H1 (cell line): ENCODE data around the gene TRMT61B. TPM values are rescaled to one million over a fixed set of nuclear protein-coding genes. Genes with fewer than 3 reads are reported as not detected.

Experiments
- CTCF ChIA-PET: fragments of 300-600 bp; sonication (Branson Sonifier 250); formaldehyde crosslinking; loops from one replicate; lab custom pipeline; 2021; ENCODE audit not compliant: partially characterized antibody; lab: Charles Lee
- POLR2A ChIA-PET: fragments of 300-600 bp; sonication (Branson Sonifier 250); formaldehyde crosslinking; loops from one replicate; lab custom pipeline; 2021; ENCODE audit warnings: inconsistent platforms; ENCODE audit not compliant: partially characterized antibody; lab: Charles Lee
- DNase-seq, 2 experiments: peaks; one replicate each; pipeline versions ENCODE4 v3.0.0 to v3.0.0-alpha.2; 2010 to 2022; ENCODE audit warnings: low spot score in 2 of 2, low read depth in 1 of 2, mixed read lengths in 1 of 2
- FAIRE-seq: peaks from 2 replicates; lab custom pipeline; 2011; peaks lifted over from hg19 to GRCh38; lab: Jason Lieb, UNC
- H2AFZ ChIP-seq: 2 replicates; pipeline ENCODE4 v1.8.1; 2012; ENCODE audit warnings: low read length, inconsistent platforms
- H2AK5ac ChIP-seq: 2 replicates; pipeline ENCODE4 v1.6.1; 2013; ENCODE audit warnings: low read depth, low read length
- H2BK120ac ChIP-seq: replicated peaks from 2 replicates; pipeline ENCODE3; 2013; ENCODE audit warnings: low read depth, low read length, inconsistent platforms
- H2BK12ac ChIP-seq: 2 replicates; pipeline ENCODE4 v1.6.1; 2013; ENCODE audit warnings: low read depth, low read length
- H2BK15ac ChIP-seq: 2 replicates; pipeline ENCODE4 v1.6.1; 2013; ENCODE audit warnings: low read length
- H2BK20ac ChIP-seq: 2 replicates; pipeline ENCODE4 v1.6.1; 2013; ENCODE audit warnings: low read length
- H2BK5ac ChIP-seq: 2 replicates; pipeline ENCODE4 v1.6.1; 2013; ENCODE audit warnings: low read depth, low read length
- H3K14ac ChIP-seq: 2 replicates; pipeline ENCODE4 v1.6.1; 2013; ENCODE audit warnings: inconsistent platforms; ENCODE audit not compliant: insufficient read length
- H3K18ac ChIP-seq: 2 replicates; pipeline ENCODE4 v1.6.1; 2013; ENCODE audit warnings: low read length; ENCODE audit errors: extremely low read depth
- H3K23ac ChIP-seq: 2 replicates; pipeline ENCODE4 v1.6.1; 2013; ENCODE audit warnings: inconsistent platforms; ENCODE audit not compliant: insufficient read length
- H3K23me2 ChIP-seq: 2 replicates; pipeline ENCODE4 v1.6.1; 2013; ENCODE audit warnings: low read depth, low read length
- H3K27ac ChIP-seq: 2 replicates; pipeline ENCODE4 v1.6.1; 2011; ENCODE audit warnings: low read depth, low read length, inconsistent platforms
- H3K27me3 ChIP-seq, 4 experiments: replicated peaks in 1 of 4; 1 replicate in 1 of 4; 2 replicates in 3 of 4; pipeline versions ENCODE4 v1.6.1 to v1.8.1; 2011 to 2013; ENCODE audit warnings: low read length in 3 of 4, mild to moderate bottlenecking in 3 of 4, inconsistent platforms in 2 of 4, mixed read lengths in 2 of 4, moderate library complexity in 1 of 4; ENCODE audit not compliant: control insufficient read depth in 3 of 4, insufficient read depth in 3 of 4; ENCODE audit errors: extremely low read depth in 1 of 4
- H3K36me3 ChIP-seq, 4 experiments: 2 replicates each; pipeline versions ENCODE4 v1.6.1 to v1.8.1; 2011 to 2013; ENCODE audit warnings: mild to moderate bottlenecking in 4 of 4, low read length in 3 of 4, moderate library complexity in 2 of 4, control low read depth in 1 of 4, inconsistent platforms in 1 of 4; ENCODE audit not compliant: insufficient read depth in 4 of 4, control insufficient read depth in 2 of 4
- H3K4ac ChIP-seq: replicated peaks from 2 replicates; pipeline ENCODE3; 2013; ENCODE audit warnings: low read length, low read depth, mixed read lengths, inconsistent platforms; ENCODE audit not compliant: insufficient read length
- H3K4me1 ChIP-seq, 4 experiments: replicated peaks in 1 of 4; 1 replicate in 1 of 4; 2 replicates in 3 of 4; pipeline versions ENCODE4 v1.6.1 to v1.8.1; 2011 to 2013; ENCODE audit warnings: low read length in 3 of 4, inconsistent platforms in 2 of 4, mixed read lengths in 1 of 4; ENCODE audit not compliant: insufficient read depth in 4 of 4, control insufficient read depth in 3 of 4
- H3K4me2 ChIP-seq, 2 experiments: 2 replicates each; pipeline versions ENCODE4 v1.6.1 to v1.8.1; 2011 to 2013; ENCODE audit warnings: low read depth in 2 of 2, low read length in 2 of 2, control low read depth in 1 of 2, inconsistent platforms in 1 of 2, mild to moderate bottlenecking in 1 of 2; ENCODE audit not compliant: insufficient read depth in 1 of 2
- H3K4me3 ChIP-seq, 4 experiments: fragments of 200-600, 300-600 bp in 1 of 4; sonication (generic), shearing (Covaris generic), sonication (Bioruptor Twin) in 1 of 4; 2 replicates each; pipeline versions ENCODE4 v1.5.1 to v1.8.1; 2011 to 2016; ENCODE audit warnings: low read length in 4 of 4, low read depth in 3 of 4, control low read depth in 2 of 4, inconsistent platforms in 2 of 4, mild to moderate bottlenecking in 2 of 4, mixed read lengths in 1 of 4, moderate library complexity in 1 of 4; ENCODE audit not compliant: insufficient read depth in 2 of 4; ENCODE audit errors: extremely low read depth in 1 of 4
- H3K56ac ChIP-seq: replicated peaks from 2 replicates; pipeline ENCODE3; 2013; ENCODE audit warnings: low read depth, mild to moderate bottlenecking, mixed read lengths, low read length, inconsistent platforms; ENCODE audit not compliant: insufficient read length
- H3K79me1 ChIP-seq: 2 replicates; pipeline ENCODE4 v1.6.1; 2013; ENCODE audit warnings: low read depth, low read length, control low read depth
- H3K79me2 ChIP-seq, 2 experiments: 2 replicates each; pipeline versions ENCODE4 v1.6.1 to v1.8.1; 2012 to 2013; ENCODE audit warnings: low read length in 2 of 2, mild to moderate bottlenecking in 2 of 2, inconsistent platforms in 1 of 2; ENCODE audit not compliant: insufficient read depth in 2 of 2, control insufficient read depth in 1 of 2
- H3K9ac ChIP-seq, 4 experiments: replicated peaks in 1 of 4; 1 replicate in 1 of 4; 2 replicates in 3 of 4; pipeline versions ENCODE4 v1.6.1 to v1.8.1; 2011 to 2013; ENCODE audit warnings: low read depth in 3 of 4, low read length in 3 of 4, control low read depth in 2 of 4, mild to moderate bottlenecking in 2 of 4, moderate library complexity in 2 of 4, inconsistent platforms in 1 of 4; ENCODE audit errors: extremely low read depth in 1 of 4
- H3K9me3 ChIP-seq, 2 experiments: 2 replicates each; pipeline versions ENCODE4 v1.6.1 to v1.8.1; 2012 to 2013; ENCODE audit warnings: mild to moderate bottlenecking in 2 of 2, moderate library complexity in 2 of 2, control low read depth in 1 of 2, inconsistent platforms in 1 of 2, low read depth in 1 of 2, low read length in 1 of 2, mixed read lengths in 1 of 2; ENCODE audit not compliant: insufficient read depth in 2 of 2
- H4K20me1 ChIP-seq, 2 experiments: replicated peaks in 1 of 2; 2 replicates each; pipeline versions ENCODE3 to v1.8.1; 2011 to 2013; ENCODE audit warnings: inconsistent platforms in 2 of 2, low read length in 2 of 2, mild to moderate bottlenecking in 1 of 2; ENCODE audit not compliant: insufficient read depth in 2 of 2, control insufficient read depth in 1 of 2
- H4K5ac ChIP-seq: 2 replicates; pipeline ENCODE4 v1.6.1; 2013; ENCODE audit warnings: low read length, low read depth, mixed read lengths, inconsistent platforms; ENCODE audit not compliant: insufficient read length
- H4K8ac ChIP-seq: 2 replicates; pipeline ENCODE4 v1.8.0; 2013; ENCODE audit warnings: mild to moderate bottlenecking, moderate library complexity, low read length, inconsistent platforms; ENCODE audit not compliant: insufficient read depth; ENCODE audit errors: extremely low read depth
- H4K91ac ChIP-seq: replicated peaks from 2 replicates; pipeline ENCODE3; 2013; ENCODE audit warnings: low read length, mixed read lengths, inconsistent platforms; ENCODE audit not compliant: insufficient read length
- WGBS, 2 experiments: shearing (Covaris generic) in 1 of 2; methylation state at CpG; one replicate each; pipeline versions ENCODE4 v1.1.6 to v1.1.7; 2013 to 2015; ENCODE audit warnings: low lambda C conversion rate in 2 of 2, mixed read lengths in 2 of 2, inconsistent platforms in 1 of 2, low coverage in 1 of 2, missing lambda C conversion rate in 1 of 2; ENCODE audit not compliant: insufficient replicate concordance in 2 of 2, insufficient coverage in 1 of 2, insufficient read length in 1 of 2; ENCODE audit errors: extremely low coverage in 1 of 2, missing lambda C conversion rate in 1 of 2; 5-methylcytosine and 5-hydroxymethylcytosine counted together
- polyA plus RNA-seq, 7 experiments: library from polyadenylated mRNA; depleted of rRNA in 3 of 7; stranded (reverse) in 5 of 7; unstranded in 2 of 7; fragments of >200 nt in 5 of 7; fragments of 200-250 nt in 2 of 7; gene quantifications; 1 replicate in 5 of 7; 2 replicates in 1 of 7; 4 replicates in 1 of 7; pipeline versions ENCODE4 v1.2.1 to v1.2.3, GENCODE V29; 2011 to 2013; ENCODE audit warnings: missing spikeins in 2 of 7, mixed read lengths in 2 of 7
- total RNA-seq: library from RNA; stranded (reverse); fragmentation: NEBNext Ultra II Directional; extraction: Animal tissue kit (Norgen Biotek cat#: 25700); gene quantifications from 2 replicates; pipeline ENCODE4 v1.2.1, GENCODE V29; 2021

The TRMT61B gene
- total and polyA plus RNA-seq, 2 of the 8 experiments (the other 6 are each of a cell fraction or from before 2014, with no cell fraction given): 10.4 to 27.8 TPM

GRCh38 chr2:28838971-28839370 lies 31.1 kb downstream of the TRMT61B start:
- H3K27ac ChIP-seq: no peak overlapping the region
- no peak overlapping the region for H3K4ac ChIP-seq
- ChIA-PET CTCF (no interaction called here), POLR2A (interaction anchor here (2.6 kb wide), 1 partner anchor 31 kb away, joined by 8 read pairs; the partner anchor contains the start of gene TRMT61B)
- no peaks in the 10 kb centered on the region for H3K9me3 ChIP-seq
- no peaks in the 10 kb centered on the region for H4K20me1 ChIP-seq
- no peak overlapping the region for H4K8ac ChIP-seq
- H3K23ac ChIP-seq: no peak overlapping the region
- H3K79me1 ChIP-seq: no peaks in the 10 kb centered on the region
- no peaks in the 10 kb centered on the region for H3K27me3 ChIP-seq
- H2BK120ac ChIP-seq: no peak overlapping the region
- H2AK5ac ChIP-seq: no peak overlapping the region
- no peak overlapping the region for H3K56ac ChIP-seq
- no peak overlapping the region for H2BK12ac ChIP-seq
- H4K5ac ChIP-seq: no peak overlapping the region
- no peaks in the 10 kb centered on the region for H3K4me1 ChIP-seq
- DNase-seq (no peak), FAIRE-seq (no peak)
- H2BK20ac ChIP-seq: no peak overlapping the region
- WGBS, 2 experiments: 78% methylated on average over 2 of the region's 2 CpGs; no CpG with 5 or more reads in 1 of the 2 experiments
- no peak overlapping the region for H4K91ac ChIP-seq
- H3K79me2 ChIP-seq: no peaks in the 10 kb centered on the region
- H3K4me2 ChIP-seq: no peak overlapping the region
- H3K4me3 ChIP-seq: no peak overlapping the region
- H2BK5ac ChIP-seq: no peak overlapping the region
- H2AFZ ChIP-seq: no peak overlapping the region
- no peak overlapping the region for H3K9ac ChIP-seq
- H2BK15ac ChIP-seq: no peak overlapping the region
- no peak overlapping the region for H3K18ac ChIP-seq
- H3K14ac ChIP-seq: no peak overlapping the region
- H3K23me2 ChIP-seq: no peaks in the 10 kb centered on the region; the same call in 1 of the 2 replicates
- no peaks in the 10 kb centered on the region for H3K36me3 ChIP-seq
